Epithelial cell of esophagus (primary cell): ENCODE measurements around the gene MGST2.
"Not testable (repeated sequence)": the region's sequence is repeated elsewhere in the genome, so short reads cannot be mapped to it uniquely, and the experiment has no call there.

Source experiments
- DNase-seq: peaks from one replicate; pipeline ENCODE4 v3.0.0; 2010; ENCODE audit warnings: low read depth
- H3K4me3 ChIP-seq: 2 replicates; pipeline ENCODE4 v1.5.1; 2011; ENCODE audit warnings: mild to moderate bottlenecking, low read length, control low read depth
- TF ChIP-seq, protein P1 (sequence below): IDR thresholded peaks from 2 replicates; pipeline ENCODE4 v1.5.1; 2011; ENCODE audit warnings: low read depth, mild to moderate bottlenecking, low read length, control low read depth, inconsistent platforms; ENCODE audit not compliant: insufficient read depth; ENCODE audit errors: missing control alignments

Gene MGST2

DNA sequence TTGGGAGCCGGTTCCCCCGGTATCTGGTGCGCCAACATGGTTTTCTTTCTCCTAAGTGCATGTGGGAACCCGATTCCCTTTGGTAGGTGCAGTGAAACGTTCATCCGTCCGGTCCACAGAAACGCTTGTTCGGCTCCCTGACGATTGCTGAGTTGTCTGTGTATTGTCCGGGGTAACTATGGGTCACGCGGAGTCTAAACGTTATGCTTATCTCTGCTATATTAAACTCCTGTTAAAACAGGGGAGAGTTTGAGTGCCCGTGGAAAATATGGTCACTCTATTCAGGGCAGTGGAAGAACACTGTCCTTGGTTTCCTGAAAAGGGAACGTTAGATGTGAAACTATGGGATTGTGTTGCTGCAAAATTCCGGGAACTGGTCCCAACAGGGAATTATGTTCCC lies 32.4 kb upstream of the MGST2 start:
- TF ChIP-seq, protein P1, sequence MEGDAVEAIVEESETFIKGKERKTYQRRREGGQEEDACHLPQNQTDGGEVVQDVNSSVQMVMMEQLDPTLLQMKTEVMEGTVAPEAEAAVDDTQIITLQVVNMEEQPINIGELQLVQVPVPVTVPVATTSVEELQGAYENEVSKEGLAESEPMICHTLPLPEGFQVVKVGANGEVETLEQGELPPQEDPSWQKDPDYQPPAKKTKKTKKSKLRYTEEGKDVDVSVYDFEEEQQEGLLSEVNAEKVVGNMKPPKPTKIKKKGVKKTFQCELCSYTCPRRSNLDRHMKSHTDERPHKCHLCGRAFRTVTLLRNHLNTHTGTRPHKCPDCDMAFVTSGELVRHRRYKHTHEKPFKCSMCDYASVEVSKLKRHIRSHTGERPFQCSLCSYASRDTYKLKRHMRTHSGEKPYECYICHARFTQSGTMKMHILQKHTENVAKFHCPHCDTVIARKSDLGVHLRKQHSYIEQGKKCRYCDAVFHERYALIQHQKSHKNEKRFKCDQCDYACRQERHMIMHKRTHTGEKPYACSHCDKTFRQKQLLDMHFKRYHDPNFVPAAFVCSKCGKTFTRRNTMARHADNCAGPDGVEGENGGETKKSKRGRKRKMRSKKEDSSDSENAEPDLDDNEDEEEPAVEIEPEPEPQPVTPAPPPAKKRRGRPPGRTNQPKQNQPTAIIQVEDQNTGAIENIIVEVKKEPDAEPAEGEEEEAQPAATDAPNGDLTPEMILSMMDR = no peak
- DNase-seq = no peak
- H3K4me3 ChIP-seq = no peak overlapping the region

- DNase-seq = peak; percentile 42
- H3K4me3 ChIP-seq = no peak overlapping the region
- TF ChIP-seq, protein P1 = peak; percentile 58
These were observed 32.0 kb upstream of the MGST2 start for GRCh38 chr4:139633661-139634060.

GRCh38 chr4:139635966-139636365 lies 29.7 kb upstream of the MGST2 start:
- no peak for DNase-seq
- TF ChIP-seq, protein P1 = no peak

DNA sequence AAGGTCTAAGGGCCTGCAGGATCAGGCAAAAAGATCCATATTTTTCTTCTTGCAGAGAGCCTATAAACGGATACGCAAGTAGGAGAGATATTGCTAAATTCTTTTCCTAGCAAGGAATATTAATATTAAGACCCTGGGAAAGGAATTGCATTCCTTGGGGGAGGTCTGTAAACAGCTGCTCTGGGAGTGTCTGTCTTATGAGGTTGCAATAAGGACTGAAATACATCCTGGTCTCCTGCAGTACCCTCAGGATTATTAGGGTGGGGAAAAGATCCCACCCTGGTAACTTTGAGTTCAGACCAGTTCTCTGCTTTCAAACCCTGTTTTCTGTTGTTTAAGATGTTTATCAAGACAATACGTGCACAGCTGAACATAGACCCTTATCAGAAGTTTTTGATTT lies 27.3 kb upstream of the MGST2 start:
- not testable (repeated sequence) for DNase-seq, H3K4me3 ChIP-seq

More at GRCh38 chr4:139635966-139636365, 29.7 kb upstream of the MGST2 start:
- H3K4me3 ChIP-seq = no peak overlapping the region

- DNase-seq = no peak
- no peak overlapping the region for H3K4me3 ChIP-seq
- TF ChIP-seq, protein P1 = no peak
These were observed 26.0 kb upstream of the MGST2 start for GRCh38 chr4:139639654-139640053.

DNA sequence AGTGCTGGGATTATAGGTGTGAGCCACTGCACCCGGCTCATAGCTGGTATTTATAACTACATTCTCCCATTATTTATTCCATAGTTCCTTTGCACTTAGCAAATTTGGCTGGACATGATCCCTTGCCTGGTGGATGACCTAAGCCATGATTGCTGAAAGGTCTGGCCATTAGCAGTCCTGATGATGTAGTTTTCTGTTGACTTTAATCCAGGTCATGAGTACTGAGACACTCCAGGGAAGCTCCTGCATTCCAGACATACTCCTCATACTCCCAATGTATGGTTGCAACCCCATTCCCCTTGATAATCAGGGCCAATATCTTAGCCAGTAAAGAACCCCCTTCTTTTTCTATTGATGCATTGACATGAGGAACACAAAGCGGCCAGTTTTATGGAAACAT lies 24.4 kb upstream of the MGST2 start:
- DNase-seq = peak; percentile 63
- H3K4me3 ChIP-seq = no peak overlapping the region
- TF ChIP-seq, protein P1 = no peak

DNA sequence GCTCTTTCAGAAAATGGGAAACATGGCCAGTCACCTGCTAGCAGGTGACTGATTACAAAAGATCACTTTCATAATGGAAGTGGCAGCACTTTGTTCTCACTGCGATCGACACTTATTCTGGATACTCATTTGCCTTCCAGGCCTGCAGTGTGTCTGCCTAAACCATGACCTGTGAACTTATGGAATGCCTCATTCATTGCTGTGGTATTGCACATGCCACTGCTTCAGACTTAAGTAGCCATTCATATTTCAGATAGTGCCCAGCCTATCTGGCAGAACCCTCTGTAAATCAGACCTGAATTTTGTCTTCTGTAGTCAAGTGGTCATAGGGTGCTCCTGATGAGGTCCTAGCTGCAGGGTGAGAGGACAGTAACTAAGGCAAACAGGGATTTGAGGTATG lies 23.3 kb upstream of the MGST2 start:
- TF ChIP-seq, protein P1 = no peak
- peak; percentile 64 for DNase-seq
- no peak overlapping the region for H3K4me3 ChIP-seq
